Measurements from ENCODE around the gene WDR93. TPM values are rescaled to one million over a fixed set of nuclear protein-coding genes. Genes with fewer than 3 reads are reported as not detected.

The WDR93 gene
- total RNA-seq, 1 experiment from 2014 or later, result not detected

DNA sequence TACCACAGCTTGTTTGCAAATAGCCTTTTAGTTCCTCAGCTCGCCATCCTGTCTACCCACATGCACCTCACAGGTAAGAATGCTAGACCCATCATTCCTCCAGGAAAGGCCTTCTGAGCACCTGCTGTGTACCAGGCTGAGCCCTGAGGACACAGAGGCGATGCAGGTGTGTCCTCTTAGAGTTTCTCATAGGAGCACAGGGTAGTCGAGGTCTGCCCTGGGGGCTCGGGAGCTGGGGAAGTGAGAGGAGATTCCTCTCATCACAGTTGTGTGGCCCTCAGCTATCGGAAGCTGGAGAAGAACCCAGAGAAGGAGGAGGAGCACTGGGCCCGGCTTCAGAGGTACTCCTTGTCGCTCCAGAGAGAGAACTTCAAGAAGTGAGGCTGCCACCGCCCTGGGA, 52.4 kb downstream of the WDR93 start:
- H2BK12ac ChIP-seq (ENCODE audit: insufficient read length, low read depth, low read length), result no peak overlapping the region
- no peaks in the 10 kb centered on the region for H3K9me3 ChIP-seq (ENCODE audit: control insufficient read depth, low read depth, low read length)
- H3K27me3 ChIP-seq (ENCODE audit: insufficient read depth, low read length), result peaks cover 11% of the 10 kb centered on the region
- no peak overlapping the region for H3T11ph ChIP-seq (ENCODE audit: low read length)
- no peaks in the 10 kb centered on the region; the same call in 1 of the 2 replicates for H3K4me1 ChIP-seq (ENCODE audit: insufficient read depth, low read length)
- H2BK5ac ChIP-seq (ENCODE audit: insufficient read length, low read length), result no peak overlapping the region
- DNase-seq, result no peak
- no peak overlapping the region for H3K18ac ChIP-seq (ENCODE audit: insufficient read length, low read depth, low read length)
- no peak overlapping the region for H2AFZ ChIP-seq (ENCODE audit: low read length)
- H2BK20ac ChIP-seq (ENCODE audit: low read depth, low read length, poor library complexity, severe bottlenecking), result no peak overlapping the region
- no peak overlapping the region for H3K23ac ChIP-seq (ENCODE audit: insufficient read length, low read depth, low read length)
- H2BK120ac ChIP-seq (ENCODE audit: low read depth, low read length, poor library complexity, severe bottlenecking), result no peak overlapping the region
- no peaks in the 10 kb centered on the region for H3K36me3 Mint-ChIP-seq (ENCODE audit: insufficient read depth in 1 of 3, low read depth in 3 of 3)
- H3K23me2 ChIP-seq (ENCODE audit: insufficient read length, low read depth, low read length, poor library complexity, severe bottlenecking), result peaks cover 8% of the 10 kb centered on the region
- no peak overlapping the region for H3K4me2 ChIP-seq (ENCODE audit: insufficient read depth, insufficient read length, low read length)
- no peak overlapping the region for H3K27ac ChIP-seq (ENCODE audit: insufficient read length, low read depth, low read length)
- H4K20me1 ChIP-seq (ENCODE audit: control insufficient read depth, insufficient read depth, insufficient read length), result no peaks in the 10 kb centered on the region
- H3K27ac Mint-ChIP-seq, result no peak overlapping the region
- H2AK5ac ChIP-seq (ENCODE audit: insufficient read length, low read length), result no peak overlapping the region
- H4K8ac ChIP-seq (replicated peaks; ENCODE audit: insufficient read length, low read depth, low read length), result no peak overlapping the region
- H3K4me3 Mint-ChIP-seq, result no peak overlapping the region
- no peak overlapping the region for H2BK15ac ChIP-seq (ENCODE audit: low read depth, low read length)
- no peaks in the 10 kb centered on the region for H3K9me3 Mint-ChIP-seq
- H3K79me1 ChIP-seq (ENCODE audit: insufficient read depth, low read depth, low read length, poor library complexity, severe bottlenecking), result no peaks in the 10 kb centered on the region
- no peak overlapping the region for H3K14ac ChIP-seq (ENCODE audit: insufficient read depth, low read length)
- H3K4me1 Mint-ChIP-seq, result peaks cover 5 to 7% of the 10 kb centered on the region in 2 experiments; a peak in 3 of 4 replicates
- H3K4ac ChIP-seq (ENCODE audit: low read depth, low read length), result no peak overlapping the region
- H3K79me2 ChIP-seq (ENCODE audit: insufficient read depth, low read length), result no peaks in the 10 kb centered on the region
- peaks cover 23% of the 10 kb centered on the region for H3K27me3 Mint-ChIP-seq (ENCODE audit: low read depth)
- no peak overlapping the region for H4K91ac ChIP-seq (ENCODE audit: insufficient read length, low read depth, low read length)
- TF ChIP-seq, protein P1, sequence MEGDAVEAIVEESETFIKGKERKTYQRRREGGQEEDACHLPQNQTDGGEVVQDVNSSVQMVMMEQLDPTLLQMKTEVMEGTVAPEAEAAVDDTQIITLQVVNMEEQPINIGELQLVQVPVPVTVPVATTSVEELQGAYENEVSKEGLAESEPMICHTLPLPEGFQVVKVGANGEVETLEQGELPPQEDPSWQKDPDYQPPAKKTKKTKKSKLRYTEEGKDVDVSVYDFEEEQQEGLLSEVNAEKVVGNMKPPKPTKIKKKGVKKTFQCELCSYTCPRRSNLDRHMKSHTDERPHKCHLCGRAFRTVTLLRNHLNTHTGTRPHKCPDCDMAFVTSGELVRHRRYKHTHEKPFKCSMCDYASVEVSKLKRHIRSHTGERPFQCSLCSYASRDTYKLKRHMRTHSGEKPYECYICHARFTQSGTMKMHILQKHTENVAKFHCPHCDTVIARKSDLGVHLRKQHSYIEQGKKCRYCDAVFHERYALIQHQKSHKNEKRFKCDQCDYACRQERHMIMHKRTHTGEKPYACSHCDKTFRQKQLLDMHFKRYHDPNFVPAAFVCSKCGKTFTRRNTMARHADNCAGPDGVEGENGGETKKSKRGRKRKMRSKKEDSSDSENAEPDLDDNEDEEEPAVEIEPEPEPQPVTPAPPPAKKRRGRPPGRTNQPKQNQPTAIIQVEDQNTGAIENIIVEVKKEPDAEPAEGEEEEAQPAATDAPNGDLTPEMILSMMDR (conservative IDR thresholded peaks at IDR 0.05), result no peak
- no peak overlapping the region for H3K56ac ChIP-seq (ENCODE audit: insufficient read length, low read depth, low read length)
- H4K5ac ChIP-seq (ENCODE audit: insufficient read length, low read depth, low read length), result no peak overlapping the region
- WGBS (ENCODE audit: extremely low coverage, insufficient read length, low lambda C conversion rate), result no CpG with 5 or more reads among the region's 8 CpGs
- no peak overlapping the region for H3K9ac ChIP-seq (ENCODE audit: extremely low read depth, insufficient read length, low read length)
